ENCODE results near the gene AREL1.

The AREL1 gene

GRCh38 chr14:74660863-74661262 is 52.0 kb downstream of the AREL1 start:
- DNase-seq (ENCODE audit: low read depth, low spot score): no peak

- DNase-seq (ENCODE audit: low read depth, low spot score): no peak
Measured at GRCh38 chr14:74660167-74660566, 52.7 kb downstream of the AREL1 start.

- DNase-seq (ENCODE audit: low read depth, low spot score): no peak
Measured at GRCh38 chr14:74658535-74659131, 54.2 kb downstream of the AREL1 start.

- DNase-seq (ENCODE audit: low read depth, low spot score): no peak
Measured at GRCh38 chr14:74656964-74657363, 55.9 kb downstream of the AREL1 start.

- DNase-seq (ENCODE audit: low read depth, low spot score): no peak
Measured at GRCh38 chr14:74655599-74656395, 57.1 kb downstream of the AREL1 start.

- DNase-seq (ENCODE audit: low read depth, low spot score): no peak
Measured at GRCh38 chr14:74654931-74655330, 57.9 kb downstream of the AREL1 start.

GRCh38 chr14:74653386-74654138 is 59.3 kb downstream of the AREL1 start:
- DNase-seq (ENCODE audit: low read depth, low spot score): no peak

GRCh38 chr14:74652541-74652940 is 60.3 kb downstream of the AREL1 start:
- DNase-seq (ENCODE audit: low read depth, low spot score): no peak

- DNase-seq (ENCODE audit: low read depth, low spot score): no peak
Measured at GRCh38 chr14:74650927-74651686, 61.8 kb downstream of the AREL1 start.

GRCh38 chr14:74649673-74650072 is 63.2 kb downstream of the AREL1 start:
- DNase-seq (ENCODE audit: low read depth, low spot score): no peak

- DNase-seq (ENCODE audit: low read depth, low spot score): no peak
Measured at GRCh38 chr14:74649167-74649566, 63.7 kb downstream of the AREL1 start.

- no peak for DNase-seq (ENCODE audit: low read depth, low spot score)
Measured at GRCh38 chr14:74648601-74649000, 64.3 kb downstream of the AREL1 start.

GRCh38 chr14:74647678-74648461 is 65.0 kb downstream of the AREL1 start:
- no peak for DNase-seq (ENCODE audit: low read depth, low spot score)

- no peak for DNase-seq (ENCODE audit: low read depth, low spot score)
Measured at GRCh38 chr14:74647061-74647677, 65.7 kb downstream of the AREL1 start.

- no peak for DNase-seq (ENCODE audit: low read depth, low spot score)
Measured at GRCh38 chr14:74645756-74646470, 67.0 kb downstream of the AREL1 start.

GRCh38 chr14:74645244-74645643 is 67.6 kb downstream of the AREL1 start:
- no peak for DNase-seq (ENCODE audit: low read depth, low spot score)

GRCh38 chr14:74641601-74642391 is 71.1 kb downstream of the AREL1 start:
- DNase-seq (ENCODE audit: low read depth, low spot score): no peak

GRCh38 chr14:74638966-74639365 is 73.9 kb downstream of the AREL1 start:
- DNase-seq (ENCODE audit: low read depth, low spot score): no peak

GRCh38 chr14:74638066-74638465 is 74.8 kb downstream of the AREL1 start:
- DNase-seq (ENCODE audit: low read depth, low spot score): no peak

All from activated naive CD8-positive, alpha-beta T cell treated with anti-CD3 and anti-CD28 coated beads, Interleukin-2, amount 50 U/mL, for 16 hours (primary cell).